Measurements from ENCODE around the gene RNF38.
"Not testable (repeated sequence)": the region's sequence is repeated elsewhere in the genome, so short reads cannot be mapped to it uniquely, and the experiment has no call there.

Gene RNF38

GRCh38 chr9:36306471-36307306 lies 93.4 kb downstream of the RNF38 start:
- in situ Hi-C loops (cut with MboI; ENCODE audit: low pct_unique_long_range_greater_than_20kb, low sequenced_read_pairs, unreplicated experiment): no loop called here
- DNase-seq (ENCODE audit: low spot score): no peak
- TF ChIP-seq CTCF (IDR thresholded peaks at IDR 0.05; ENCODE audit: extremely low read depth, insufficient read depth, missing control alignments): no peak

- in situ Hi-C loops (cut with MboI; ENCODE audit: low pct_unique_long_range_greater_than_20kb, low sequenced_read_pairs, unreplicated experiment); DNase-seq (ENCODE audit: low spot score): not testable (repeated sequence)
These were observed 95.7 kb downstream of the RNF38 start for GRCh38 chr9:36304366-36304765.

DNA sequence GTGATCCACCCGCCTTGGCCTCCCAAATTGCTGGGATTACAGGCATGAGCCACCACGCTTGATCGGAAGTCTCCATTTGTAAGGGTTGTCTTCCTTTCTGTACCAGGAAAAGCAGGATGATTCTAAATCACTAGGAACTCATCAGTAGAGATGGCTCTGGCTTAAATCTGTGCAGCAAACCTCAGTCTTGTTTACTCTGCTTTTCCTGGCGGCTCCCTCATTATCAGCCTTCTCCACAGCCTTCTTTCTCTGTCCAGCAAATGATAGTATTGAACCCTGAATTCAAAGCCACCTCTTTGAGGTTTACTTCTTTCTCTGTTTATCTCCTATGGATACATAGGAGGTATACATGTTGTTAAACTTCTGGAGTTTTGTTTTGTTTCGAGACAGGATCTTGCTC lies 98.8 kb downstream of the RNF38 start:
- DNase-seq (ENCODE audit: low spot score): no peak
- TF ChIP-seq CTCF (IDR thresholded peaks at IDR 0.05; ENCODE audit: extremely low read depth, insufficient read depth, missing control alignments): no peak
- in situ Hi-C loops (cut with MboI; ENCODE audit: low pct_unique_long_range_greater_than_20kb, low sequenced_read_pairs, unreplicated experiment): no loop called here

GRCh38 chr9:36298566-36298965 lies 101.5 kb downstream of the RNF38 start:
- in situ Hi-C loops (cut with MboI; ENCODE audit: low pct_unique_long_range_greater_than_20kb, low sequenced_read_pairs, unreplicated experiment): no loop called here
- no peak for TF ChIP-seq CTCF (IDR thresholded peaks at IDR 0.05; ENCODE audit: extremely low read depth, insufficient read depth, missing control alignments)
- DNase-seq (ENCODE audit: low spot score): no peak

DNA sequence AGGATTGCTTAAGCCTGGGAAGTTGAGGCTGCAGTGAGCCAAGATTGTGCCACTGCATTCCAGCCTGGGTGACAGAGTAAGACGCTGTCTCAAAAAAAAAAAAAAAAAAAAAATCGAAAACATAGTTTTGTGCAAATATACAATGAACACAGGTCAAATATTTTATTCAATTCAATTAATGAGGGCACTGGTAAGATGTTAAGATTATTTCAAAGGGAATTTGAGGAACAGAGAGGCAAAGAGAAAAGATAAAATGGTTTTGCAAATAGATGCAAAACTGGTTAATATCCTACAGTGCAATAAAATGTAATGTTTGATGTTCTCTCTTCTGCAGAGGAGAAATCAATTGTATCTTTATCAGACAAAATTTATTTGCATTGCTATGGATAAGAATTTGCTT lies 102.3 kb downstream of the RNF38 start:
- in situ Hi-C loops (cut with MboI; ENCODE audit: low pct_unique_long_range_greater_than_20kb, low sequenced_read_pairs, unreplicated experiment): no loop called here
- DNase-seq (ENCODE audit: low spot score): no peak
- TF ChIP-seq CTCF (IDR thresholded peaks at IDR 0.05; ENCODE audit: extremely low read depth, insufficient read depth, missing control alignments): no peak

DNA sequence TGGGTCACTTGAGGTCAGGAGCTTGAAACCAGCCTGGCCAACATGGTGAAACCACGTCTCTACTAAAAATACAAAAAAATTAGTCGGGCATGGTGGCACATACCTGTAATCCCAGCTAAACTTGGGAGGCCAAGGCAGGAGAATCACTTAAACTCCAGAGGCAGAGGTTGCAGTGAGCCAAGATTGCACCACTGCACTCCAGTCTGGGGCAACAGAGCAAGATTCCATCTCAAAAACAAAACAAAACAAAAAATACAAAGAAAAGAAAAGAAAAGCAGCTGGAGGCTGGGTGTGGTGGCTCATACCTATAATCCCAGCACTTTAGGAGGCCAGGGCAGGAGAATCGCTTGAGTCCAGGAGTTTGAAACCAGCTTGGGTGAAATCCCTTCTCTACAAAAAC lies 105.1 kb downstream of the RNF38 start:
- DNase-seq (ENCODE audit: low spot score); in situ Hi-C loops (cut with MboI; ENCODE audit: low pct_unique_long_range_greater_than_20kb, low sequenced_read_pairs, unreplicated experiment): not testable (repeated sequence)

DNA sequence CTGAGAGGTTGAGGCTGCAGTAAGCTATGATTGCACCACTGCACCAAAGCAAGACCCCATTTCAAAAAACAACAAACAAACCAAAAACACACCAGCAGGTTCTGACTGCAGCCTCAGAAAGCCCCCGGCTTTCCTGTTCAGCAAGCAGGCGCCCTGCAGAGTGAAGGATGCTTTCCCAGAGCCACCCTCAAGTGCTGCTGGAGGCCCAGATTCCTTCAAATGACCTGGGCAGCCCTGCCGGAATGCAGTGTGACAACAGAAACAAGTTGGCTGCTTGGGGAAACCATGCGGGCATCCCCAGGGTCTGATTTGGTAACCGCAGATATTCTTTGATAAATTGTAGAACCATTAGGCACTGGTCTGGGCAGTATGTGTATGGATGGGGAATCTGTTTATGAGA lies 106.2 kb downstream of the RNF38 start:
- no peak for TF ChIP-seq CTCF (IDR thresholded peaks at IDR 0.05; ENCODE audit: extremely low read depth, insufficient read depth, missing control alignments)
- in situ Hi-C loops (cut with MboI; ENCODE audit: low pct_unique_long_range_greater_than_20kb, low sequenced_read_pairs, unreplicated experiment): no loop called here
- no peak for DNase-seq (ENCODE audit: low spot score)

DNA sequence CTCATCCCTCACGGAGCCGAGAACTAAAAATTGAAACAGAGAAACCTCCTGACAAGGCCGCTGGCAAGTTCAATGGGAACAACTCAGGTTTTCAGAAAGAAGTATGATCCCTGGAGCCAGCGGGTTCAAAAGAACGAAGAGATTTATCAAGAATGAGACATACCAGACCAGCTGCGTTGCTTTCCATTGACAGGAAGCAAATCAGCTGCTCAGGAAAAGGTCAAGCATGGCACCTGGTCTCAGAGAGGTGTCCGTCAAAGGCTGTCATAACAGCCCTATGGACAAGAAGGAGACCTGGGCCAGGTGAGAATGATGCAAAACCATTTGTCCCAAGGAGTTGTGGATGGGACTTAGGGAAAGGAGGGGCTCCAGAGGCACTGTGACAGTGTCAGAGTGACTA lies 106.9 kb downstream of the RNF38 start:
- TF ChIP-seq CTCF (IDR thresholded peaks at IDR 0.05; ENCODE audit: extremely low read depth, insufficient read depth, missing control alignments): no peak
- no peak for DNase-seq (ENCODE audit: low spot score)
- in situ Hi-C loops (cut with MboI; ENCODE audit: low pct_unique_long_range_greater_than_20kb, low sequenced_read_pairs, unreplicated experiment): no loop called here
